MM.1S (cell line): ENCODE measurements around the gene B4GALNT3.

ENCODE experiments used
- EZH2 ChIP-seq: fragments of 300-600 bp; sonication (generic); optimal IDR thresholded peaks from 2 replicates; pipeline ENCODE3; 2017; ENCODE audit warnings: low read depth, mild to moderate bottlenecking, antibody characterized with exemption, low read length, mixed read lengths
- EZH2phosphoT487 ChIP-seq: fragments of 300-600 bp; sonication (generic); IDR thresholded peaks from 2 replicates; pipeline ENCODE4 v1.6.1; 2018; ENCODE audit warnings: antibody characterized with exemption, low read length
- TF ChIP-seq, protein P1 (sequence below): fragments of 300-600 bp; sonication (generic); IDR thresholded peaks from 2 replicates; pipeline ENCODE4 v1.5.1; 2016; ENCODE audit warnings: antibody characterized with exemption, low read length, mixed read lengths

DNA sequence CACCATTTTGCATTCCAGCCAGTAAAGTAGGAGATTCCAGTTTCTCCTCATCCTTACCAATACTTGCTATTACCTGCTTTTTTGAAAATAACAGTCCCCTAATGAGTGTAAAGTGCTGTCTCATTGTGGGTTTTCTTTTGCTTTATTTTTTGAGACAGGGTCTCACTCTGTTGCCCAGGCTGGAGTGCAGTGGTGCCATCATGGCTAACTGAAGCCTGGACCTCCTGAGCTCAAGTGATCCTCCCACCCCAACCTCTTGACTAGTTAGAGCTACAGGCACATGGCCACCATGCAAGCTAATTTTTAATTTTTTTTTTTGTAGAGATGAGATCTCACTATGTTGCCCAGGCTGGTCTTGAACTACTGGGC is 142.9 kb downstream of the B4GALNT3 start:
- TF ChIP-seq, protein P1, sequence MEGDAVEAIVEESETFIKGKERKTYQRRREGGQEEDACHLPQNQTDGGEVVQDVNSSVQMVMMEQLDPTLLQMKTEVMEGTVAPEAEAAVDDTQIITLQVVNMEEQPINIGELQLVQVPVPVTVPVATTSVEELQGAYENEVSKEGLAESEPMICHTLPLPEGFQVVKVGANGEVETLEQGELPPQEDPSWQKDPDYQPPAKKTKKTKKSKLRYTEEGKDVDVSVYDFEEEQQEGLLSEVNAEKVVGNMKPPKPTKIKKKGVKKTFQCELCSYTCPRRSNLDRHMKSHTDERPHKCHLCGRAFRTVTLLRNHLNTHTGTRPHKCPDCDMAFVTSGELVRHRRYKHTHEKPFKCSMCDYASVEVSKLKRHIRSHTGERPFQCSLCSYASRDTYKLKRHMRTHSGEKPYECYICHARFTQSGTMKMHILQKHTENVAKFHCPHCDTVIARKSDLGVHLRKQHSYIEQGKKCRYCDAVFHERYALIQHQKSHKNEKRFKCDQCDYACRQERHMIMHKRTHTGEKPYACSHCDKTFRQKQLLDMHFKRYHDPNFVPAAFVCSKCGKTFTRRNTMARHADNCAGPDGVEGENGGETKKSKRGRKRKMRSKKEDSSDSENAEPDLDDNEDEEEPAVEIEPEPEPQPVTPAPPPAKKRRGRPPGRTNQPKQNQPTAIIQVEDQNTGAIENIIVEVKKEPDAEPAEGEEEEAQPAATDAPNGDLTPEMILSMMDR, result no peak
- TF ChIP-seq EZH2phosphoT487, result no peak
- TF ChIP-seq EZH2, result no peak
